ENCODE measurements around the gene ZFP3.
"Not testable (repeated sequence)": the region's sequence is repeated elsewhere in the genome, so short reads cannot be mapped to it uniquely, and the experiment has no call there.

The ZFP3 gene

DNA sequence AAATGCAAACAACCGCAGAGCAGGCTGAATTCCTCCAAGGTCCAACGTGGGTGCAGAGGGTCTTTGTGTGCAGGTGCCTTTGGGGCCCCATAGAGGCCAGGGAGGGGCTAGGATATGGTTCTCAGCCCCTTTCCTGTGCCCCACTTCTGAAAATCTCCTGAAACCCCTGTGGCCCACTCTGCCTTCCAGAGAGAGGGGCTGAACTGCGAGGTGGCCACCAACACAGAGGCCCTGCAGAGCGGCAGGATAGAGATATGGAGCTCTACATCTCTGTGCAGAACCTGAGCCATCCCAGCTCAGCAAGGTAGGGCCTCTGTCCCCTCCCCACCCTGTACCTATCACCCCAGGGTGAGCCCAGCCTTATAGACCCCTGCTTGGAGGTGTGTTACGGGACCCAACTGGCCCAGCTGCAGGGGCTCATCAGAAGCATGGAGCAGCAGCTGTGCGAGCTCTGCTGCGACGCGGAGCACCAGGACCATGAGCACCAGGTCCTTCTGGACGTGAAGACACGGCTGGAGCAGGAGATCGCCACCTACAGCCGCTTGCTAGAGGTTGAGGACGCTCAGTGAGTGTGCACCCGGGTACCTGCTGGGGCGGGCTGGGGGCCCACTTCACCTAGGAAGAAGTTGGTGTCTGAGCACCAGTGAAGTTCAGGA, 43.0 kb downstream of the ZFP3 start:
- DNase-seq (no peak), ATAC-seq (ENCODE audit: insufficient read depth, low read depth) (no peak)
- Histone ChIP-seq H3K27me3 (ENCODE audit: insufficient read depth, low read length, poor library complexity) (no peaks in the 10 kb centered on the region), H2AFZ (ENCODE audit: low read depth, low read length) (no peak overlapping the region), H3K36me3 (ENCODE audit: insufficient read depth, low read length) (no peaks in the 10 kb centered on the region), H3K4me2 (ENCODE audit: insufficient read depth, low read length) (no peak overlapping the region), H3K9me3 (ENCODE audit: insufficient read depth, low read length, severe bottlenecking) (peaks cover 3% of the 10 kb centered on the region), H3K27ac (ENCODE audit: low read length) (no peak overlapping the region), H3K79me2 (ENCODE audit: insufficient read depth, low read length) (no peaks in the 10 kb centered on the region), H3K9ac (ENCODE audit: low read depth, low read length) (no peak overlapping the region), H4K20me1 (ENCODE audit: insufficient read depth, low read length) (no peaks in the 10 kb centered on the region), H3K4me3 (ENCODE audit: low read depth in 1 of 2, low read length in 2 of 2) (no peak overlapping the region), H3K4me1 (ENCODE audit: insufficient read depth, low read length) (no peaks in the 10 kb centered on the region)
- TF ChIP-seq, protein P1, sequence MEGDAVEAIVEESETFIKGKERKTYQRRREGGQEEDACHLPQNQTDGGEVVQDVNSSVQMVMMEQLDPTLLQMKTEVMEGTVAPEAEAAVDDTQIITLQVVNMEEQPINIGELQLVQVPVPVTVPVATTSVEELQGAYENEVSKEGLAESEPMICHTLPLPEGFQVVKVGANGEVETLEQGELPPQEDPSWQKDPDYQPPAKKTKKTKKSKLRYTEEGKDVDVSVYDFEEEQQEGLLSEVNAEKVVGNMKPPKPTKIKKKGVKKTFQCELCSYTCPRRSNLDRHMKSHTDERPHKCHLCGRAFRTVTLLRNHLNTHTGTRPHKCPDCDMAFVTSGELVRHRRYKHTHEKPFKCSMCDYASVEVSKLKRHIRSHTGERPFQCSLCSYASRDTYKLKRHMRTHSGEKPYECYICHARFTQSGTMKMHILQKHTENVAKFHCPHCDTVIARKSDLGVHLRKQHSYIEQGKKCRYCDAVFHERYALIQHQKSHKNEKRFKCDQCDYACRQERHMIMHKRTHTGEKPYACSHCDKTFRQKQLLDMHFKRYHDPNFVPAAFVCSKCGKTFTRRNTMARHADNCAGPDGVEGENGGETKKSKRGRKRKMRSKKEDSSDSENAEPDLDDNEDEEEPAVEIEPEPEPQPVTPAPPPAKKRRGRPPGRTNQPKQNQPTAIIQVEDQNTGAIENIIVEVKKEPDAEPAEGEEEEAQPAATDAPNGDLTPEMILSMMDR (IDR thresholded peaks at IDR 0.05; ENCODE audit: borderline replicate concordance, extremely low read depth, low read length, poor library complexity, severe bottlenecking), result no peak
- no peak for TF ChIP-seq EZH2 (IDR thresholded peaks at IDR 0.05; ENCODE audit: borderline replicate concordance, low read depth, low read length, severe bottlenecking)

DNA sequence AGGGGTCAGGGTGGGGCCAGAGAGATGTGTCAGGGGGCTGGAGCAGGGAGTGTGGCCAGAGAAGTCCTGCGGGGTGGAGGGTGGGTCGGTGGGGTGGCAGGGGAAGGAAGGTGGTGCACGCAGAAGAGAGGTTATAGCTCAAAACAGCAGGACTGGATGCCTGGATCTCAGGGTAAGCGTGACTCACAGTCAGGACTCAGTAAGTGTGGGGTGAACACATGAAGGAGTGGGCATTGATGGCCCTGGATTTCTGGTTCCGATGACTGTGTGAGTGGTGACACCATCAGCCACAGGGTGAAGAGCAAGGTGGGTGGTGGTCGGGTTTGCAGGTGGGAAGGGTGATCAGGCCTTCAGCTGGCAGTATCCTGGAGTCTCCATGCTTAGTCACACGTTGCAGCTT, 43.8 kb downstream of the ZFP3 start:
- not testable (repeated sequence) for H3K4me2 ChIP-seq (ENCODE audit: insufficient read depth, low read length); H2AFZ ChIP-seq (ENCODE audit: low read depth, low read length); H3K4me1 ChIP-seq (ENCODE audit: insufficient read depth, low read length); H3K4me3 ChIP-seq (ENCODE audit: low read depth in 1 of 2, low read length in 2 of 2); DNase-seq; H3K36me3 ChIP-seq (ENCODE audit: insufficient read depth, low read length); H3K27ac ChIP-seq (ENCODE audit: low read length); H3K9ac ChIP-seq (ENCODE audit: low read depth, low read length); H4K20me1 ChIP-seq (ENCODE audit: insufficient read depth, low read length); H3K27me3 ChIP-seq (ENCODE audit: insufficient read depth, low read length, poor library complexity); ATAC-seq (ENCODE audit: insufficient read depth, low read depth); H3K79me2 ChIP-seq (ENCODE audit: insufficient read depth, low read length); H3K9me3 ChIP-seq (ENCODE audit: insufficient read depth, low read length, severe bottlenecking)

DNA sequence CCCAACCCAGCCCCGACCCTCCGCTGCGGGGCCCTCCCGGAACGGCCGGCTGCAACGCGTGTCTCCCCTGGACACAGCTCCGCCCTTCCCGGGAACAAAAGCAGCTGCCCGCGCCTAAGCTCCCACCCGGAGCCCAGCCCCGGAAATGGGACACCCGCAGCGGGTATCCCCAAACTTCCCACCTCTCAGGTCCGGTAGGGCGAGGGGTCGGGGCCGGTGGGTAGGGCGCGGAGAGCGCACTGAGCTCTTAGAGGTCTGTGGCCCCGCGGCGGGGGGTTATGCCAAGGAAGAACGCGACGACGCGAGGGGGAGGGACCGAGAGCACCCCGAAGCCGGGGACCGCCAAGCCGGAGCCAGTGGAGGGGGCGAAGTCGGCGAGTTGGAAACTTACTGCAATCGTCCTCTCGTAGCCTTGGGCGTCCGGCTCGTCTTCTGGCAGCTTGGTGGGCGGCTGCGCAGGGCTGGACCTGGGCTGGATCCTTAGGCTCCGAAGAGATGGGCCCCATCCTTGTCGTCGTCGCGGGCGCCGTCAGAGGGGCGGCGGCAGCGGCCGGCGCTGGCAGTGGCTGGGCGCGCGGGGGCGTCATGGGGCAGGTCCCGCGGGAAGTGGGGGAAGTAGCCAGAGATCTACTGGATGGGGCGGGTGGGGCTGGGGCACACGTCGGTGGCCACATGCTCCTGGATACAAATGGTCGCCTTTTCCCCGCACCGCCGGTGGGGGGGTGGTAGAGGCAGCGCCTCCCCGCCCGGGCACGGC, 44.5 kb downstream of the ZFP3 start:
- Histone ChIP-seq H3K9me3 (ENCODE audit: insufficient read depth, low read length, severe bottlenecking) (peaks cover 3% of the 10 kb centered on the region), H2AFZ (ENCODE audit: low read depth, low read length) (no peak overlapping the region), H3K27me3 (ENCODE audit: insufficient read depth, low read length, poor library complexity) (no peaks in the 10 kb centered on the region), H3K79me2 (ENCODE audit: insufficient read depth, low read length) (no peaks in the 10 kb centered on the region), H3K9ac (ENCODE audit: low read depth, low read length) (no peak overlapping the region), H3K4me3 (ENCODE audit: low read depth in 1 of 2, low read length in 2 of 2) (no peak overlapping the region), H3K4me2 (ENCODE audit: insufficient read depth, low read length) (no peak overlapping the region), H4K20me1 (ENCODE audit: insufficient read depth, low read length) (no peaks in the 10 kb centered on the region), H3K27ac (ENCODE audit: low read length) (no peak overlapping the region), H3K4me1 (ENCODE audit: insufficient read depth, low read length) (no peaks in the 10 kb centered on the region), H3K36me3 (ENCODE audit: insufficient read depth, low read length) (no peaks in the 10 kb centered on the region)
- ATAC-seq (ENCODE audit: insufficient read depth, low read depth) (no peak), DNase-seq (no peak)
- TF ChIP-seq, protein P1 (IDR thresholded peaks at IDR 0.05; ENCODE audit: borderline replicate concordance, extremely low read depth, low read length, poor library complexity, severe bottlenecking), result no peak
- TF ChIP-seq EZH2 (IDR thresholded peaks at IDR 0.05; ENCODE audit: borderline replicate concordance, low read depth, low read length, severe bottlenecking), result no peak

DNA sequence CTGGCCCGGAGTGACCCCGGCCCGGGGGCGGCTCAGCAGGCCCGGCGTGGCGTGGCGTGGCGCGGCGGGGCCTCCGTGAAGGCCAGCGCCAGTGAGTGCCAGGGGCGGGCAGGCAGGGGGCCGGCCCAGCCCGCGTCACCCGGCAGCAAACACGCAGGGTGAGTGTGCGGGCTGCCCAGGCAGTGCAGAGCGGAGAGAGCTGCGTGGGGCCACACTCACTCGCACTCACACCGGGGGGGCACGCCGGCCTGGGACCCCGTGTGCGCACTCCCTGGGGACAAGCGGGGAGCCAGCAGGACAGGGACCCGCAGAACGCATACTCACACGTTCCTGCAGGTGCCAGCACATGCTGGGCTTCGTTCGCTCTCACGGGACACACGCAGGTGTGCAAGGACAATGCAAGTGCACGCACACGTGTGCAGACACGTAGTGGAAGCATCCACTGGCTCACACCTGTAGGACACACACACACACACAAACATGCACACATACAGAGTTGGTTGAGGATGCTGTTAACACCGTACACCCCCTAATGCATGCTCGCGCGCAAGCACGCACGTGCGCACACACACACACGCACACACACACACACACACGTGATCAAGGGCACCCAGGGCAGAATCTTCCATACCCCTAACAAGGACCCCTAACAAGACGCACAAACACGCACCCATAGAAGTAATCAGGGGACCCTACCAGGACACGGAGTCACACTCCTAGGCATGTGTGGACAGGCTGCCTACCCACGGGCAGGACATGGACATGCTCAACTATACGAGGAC, 45.3 kb downstream of the ZFP3 start:
- H3K79me2 ChIP-seq (ENCODE audit: insufficient read depth, low read length), result no peaks in the 10 kb centered on the region
- no peak overlapping the region for H3K4me3 ChIP-seq (ENCODE audit: low read depth in 1 of 2, low read length in 2 of 2)
- H3K36me3 ChIP-seq (ENCODE audit: insufficient read depth, low read length), result no peaks in the 10 kb centered on the region
- H3K9me3 ChIP-seq (ENCODE audit: insufficient read depth, low read length, severe bottlenecking), result peaks cover under 1% of the 10 kb centered on the region
- no peak overlapping the region for H3K27ac ChIP-seq (ENCODE audit: low read length)
- no peaks in the 10 kb centered on the region for H4K20me1 ChIP-seq (ENCODE audit: insufficient read depth, low read length)
- ATAC-seq (ENCODE audit: insufficient read depth, low read depth) (no peak), DNase-seq (no peak)
- no peak overlapping the region for H3K4me2 ChIP-seq (ENCODE audit: insufficient read depth, low read length)
- TF ChIP-seq EZH2 (IDR thresholded peaks at IDR 0.05; ENCODE audit: borderline replicate concordance, low read depth, low read length, severe bottlenecking), result no peak
- TF ChIP-seq, protein P1 (IDR thresholded peaks at IDR 0.05; ENCODE audit: borderline replicate concordance, extremely low read depth, low read length, poor library complexity, severe bottlenecking), result no peak
- H3K4me1 ChIP-seq (ENCODE audit: insufficient read depth, low read length), result no peaks in the 10 kb centered on the region
- no peak overlapping the region for H2AFZ ChIP-seq (ENCODE audit: low read depth, low read length)
- no peak overlapping the region for H3K9ac ChIP-seq (ENCODE audit: low read depth, low read length)
- H3K27me3 ChIP-seq (ENCODE audit: insufficient read depth, low read length, poor library complexity), result no peaks in the 10 kb centered on the region

DNA sequence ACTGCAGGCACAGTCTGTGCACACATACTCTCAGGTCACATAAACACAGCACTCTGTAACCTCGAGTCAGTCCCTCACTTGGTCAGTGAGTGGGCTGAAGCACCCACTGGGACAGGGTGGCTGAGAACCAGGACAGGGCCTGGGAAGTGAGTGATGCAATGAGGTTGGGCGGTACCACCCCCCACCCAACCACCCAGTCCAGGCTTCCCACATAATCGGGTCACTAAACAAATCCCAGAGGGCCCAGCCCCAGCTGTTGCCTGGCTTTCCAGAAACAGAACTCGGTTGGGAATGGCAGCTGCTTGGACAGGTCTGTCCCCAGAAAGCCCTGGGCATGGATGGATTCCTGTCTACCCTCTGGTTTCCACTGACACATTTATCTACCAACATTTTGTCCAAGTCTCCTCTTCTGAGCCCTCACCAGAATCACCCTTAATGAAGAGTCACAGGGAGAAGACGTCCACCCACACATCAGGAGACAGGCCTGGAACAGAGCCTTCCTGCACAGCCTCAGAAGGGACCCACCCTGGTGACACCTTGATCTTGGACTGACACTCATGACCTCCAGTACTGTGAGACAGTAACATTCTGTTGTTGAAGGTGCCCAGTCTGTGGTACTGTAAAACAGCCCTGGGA, 46.0 kb downstream of the ZFP3 start:
- H3K79me2 ChIP-seq (ENCODE audit: insufficient read depth, low read length); H3K4me1 ChIP-seq (ENCODE audit: insufficient read depth, low read length); H3K27ac ChIP-seq (ENCODE audit: low read length); H3K4me2 ChIP-seq (ENCODE audit: insufficient read depth, low read length); ATAC-seq (ENCODE audit: insufficient read depth, low read depth); H3K27me3 ChIP-seq (ENCODE audit: insufficient read depth, low read length, poor library complexity); H3K9me3 ChIP-seq (ENCODE audit: insufficient read depth, low read length, severe bottlenecking); DNase-seq; H2AFZ ChIP-seq (ENCODE audit: low read depth, low read length); H3K36me3 ChIP-seq (ENCODE audit: insufficient read depth, low read length); H4K20me1 ChIP-seq (ENCODE audit: insufficient read depth, low read length); H3K9ac ChIP-seq (ENCODE audit: low read depth, low read length); H3K4me3 ChIP-seq (ENCODE audit: low read depth in 1 of 2, low read length in 2 of 2): not testable (repeated sequence)

Data from DND-41 (cell line).